ENCODE data around the gene MEDAG.

MEDAG gene

DNA sequence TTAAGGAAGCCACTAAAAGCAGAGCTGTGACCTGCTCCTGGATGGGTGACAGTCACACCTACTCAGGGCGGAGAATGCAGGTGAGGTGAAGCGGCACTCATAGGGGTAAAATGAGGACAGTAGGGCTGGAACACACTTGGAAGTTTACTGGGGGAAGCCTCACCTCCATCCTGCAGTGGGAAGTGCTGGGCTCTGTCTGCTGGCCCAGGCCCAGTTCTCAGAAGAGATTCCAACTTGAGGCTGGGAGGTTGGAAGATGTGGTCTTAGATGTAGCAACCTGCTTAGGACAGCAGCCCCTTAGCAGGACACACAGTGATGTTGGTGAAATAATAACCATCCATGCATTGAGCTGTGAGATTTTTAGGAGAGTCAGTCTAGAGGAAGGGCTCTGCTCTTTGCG is 4.6 kb downstream of the MEDAG start:
- no peak overlapping the region for H3K4me3 ChIP-seq (ENCODE audit: low read depth, low read length)
- TF ChIP-seq POLR2A (IDR thresholded peaks at IDR 0.05; ENCODE audit: extremely low read depth, insufficient read length) (no peak), MYC (IDR thresholded peaks at IDR 0.05; ENCODE audit: low read depth, low read length) (no peak)
- TF ChIP-seq, protein P1, sequence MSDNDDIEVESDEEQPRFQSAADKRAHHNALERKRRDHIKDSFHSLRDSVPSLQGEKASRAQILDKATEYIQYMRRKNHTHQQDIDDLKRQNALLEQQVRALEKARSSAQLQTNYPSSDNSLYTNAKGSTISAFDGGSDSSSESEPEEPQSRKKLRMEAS (IDR thresholded peaks at IDR 0.05; ENCODE audit: low read depth, low read length) = no peak
- TF ChIP-seq, protein P2, sequence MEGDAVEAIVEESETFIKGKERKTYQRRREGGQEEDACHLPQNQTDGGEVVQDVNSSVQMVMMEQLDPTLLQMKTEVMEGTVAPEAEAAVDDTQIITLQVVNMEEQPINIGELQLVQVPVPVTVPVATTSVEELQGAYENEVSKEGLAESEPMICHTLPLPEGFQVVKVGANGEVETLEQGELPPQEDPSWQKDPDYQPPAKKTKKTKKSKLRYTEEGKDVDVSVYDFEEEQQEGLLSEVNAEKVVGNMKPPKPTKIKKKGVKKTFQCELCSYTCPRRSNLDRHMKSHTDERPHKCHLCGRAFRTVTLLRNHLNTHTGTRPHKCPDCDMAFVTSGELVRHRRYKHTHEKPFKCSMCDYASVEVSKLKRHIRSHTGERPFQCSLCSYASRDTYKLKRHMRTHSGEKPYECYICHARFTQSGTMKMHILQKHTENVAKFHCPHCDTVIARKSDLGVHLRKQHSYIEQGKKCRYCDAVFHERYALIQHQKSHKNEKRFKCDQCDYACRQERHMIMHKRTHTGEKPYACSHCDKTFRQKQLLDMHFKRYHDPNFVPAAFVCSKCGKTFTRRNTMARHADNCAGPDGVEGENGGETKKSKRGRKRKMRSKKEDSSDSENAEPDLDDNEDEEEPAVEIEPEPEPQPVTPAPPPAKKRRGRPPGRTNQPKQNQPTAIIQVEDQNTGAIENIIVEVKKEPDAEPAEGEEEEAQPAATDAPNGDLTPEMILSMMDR (IDR thresholded peaks at IDR 0.05; ENCODE audit: low read depth, low read length) = no peak
- no peak for DNase-seq (ENCODE audit: low read depth)

DNA sequence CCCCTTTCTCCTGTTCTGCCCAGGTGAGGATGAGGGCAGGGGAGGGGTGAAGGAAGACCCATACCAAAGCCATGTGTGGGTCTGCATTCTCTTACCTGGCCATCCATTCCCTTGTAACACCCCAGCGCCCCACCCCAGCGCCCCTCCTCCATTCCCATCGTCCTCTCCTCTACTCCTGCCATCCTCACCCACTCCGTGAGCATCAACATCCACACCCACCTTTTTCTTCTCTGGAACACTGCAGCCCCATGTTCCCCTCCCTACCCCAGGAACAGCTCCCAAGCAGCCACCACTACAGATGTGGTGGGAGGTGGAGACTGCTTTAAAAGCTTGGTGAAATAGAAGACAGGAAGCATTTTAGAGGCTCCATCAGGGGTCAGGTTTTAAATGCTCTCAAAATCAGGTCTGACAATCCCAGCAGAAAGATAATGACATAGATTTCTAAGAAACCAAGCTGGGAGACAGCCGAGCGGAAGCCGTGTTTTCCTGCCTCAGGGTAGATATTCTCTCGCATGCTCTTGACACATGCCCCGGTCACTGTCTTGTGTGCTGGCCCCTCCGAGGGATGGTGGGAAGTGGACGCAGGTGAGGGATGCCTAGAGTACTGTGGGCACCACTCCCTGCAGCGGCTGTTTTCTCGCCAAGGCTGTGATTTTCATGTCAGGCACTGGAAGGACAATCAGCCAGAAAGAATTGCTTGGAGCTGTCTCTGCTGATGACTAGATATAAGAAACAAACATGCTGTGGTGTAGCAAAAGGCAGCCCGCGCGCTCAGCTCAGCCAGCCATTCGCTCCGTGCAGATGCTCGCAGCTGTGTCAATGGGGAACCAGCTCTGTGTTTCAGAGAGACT is 9.8 kb downstream of the MEDAG start:
- DNase-seq (ENCODE audit: low read depth) = no peak
- no peak overlapping the region for H3K4me3 ChIP-seq (ENCODE audit: low read depth, low read length)
- TF ChIP-seq POLR2A (IDR thresholded peaks at IDR 0.05; ENCODE audit: extremely low read depth, insufficient read length) (no peak), MYC (IDR thresholded peaks at IDR 0.05; ENCODE audit: low read depth, low read length) (no peak)
- TF ChIP-seq, protein P2 (IDR thresholded peaks at IDR 0.05; ENCODE audit: low read depth, low read length) = no peak
- TF ChIP-seq, protein P1 (IDR thresholded peaks at IDR 0.05; ENCODE audit: low read depth, low read length) = no peak

DNA sequence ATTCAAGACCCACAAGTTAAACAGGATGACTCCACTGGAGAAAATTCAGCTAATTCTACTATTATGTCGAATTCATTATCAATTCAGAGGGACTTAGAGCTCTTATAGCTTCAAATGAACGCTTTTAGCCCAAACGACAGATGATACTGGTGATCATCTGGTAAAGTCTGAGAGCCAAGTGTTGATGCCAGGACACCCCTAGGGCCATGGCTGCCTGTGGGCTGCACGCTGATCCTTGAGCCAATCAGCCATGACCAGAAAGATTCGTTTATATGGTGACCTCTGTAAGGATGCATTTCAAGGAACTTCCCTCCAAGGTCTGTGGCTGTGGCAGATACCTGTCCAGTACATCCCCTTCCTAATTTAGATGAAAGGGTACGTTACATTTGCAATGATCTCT is 10.9 kb downstream of the MEDAG start:
- H3K4me3 ChIP-seq (ENCODE audit: low read depth, low read length) = no peak overlapping the region
- TF ChIP-seq, protein P2 (IDR thresholded peaks at IDR 0.05; ENCODE audit: low read depth, low read length) = no peak
- TF ChIP-seq, protein P1 (IDR thresholded peaks at IDR 0.05; ENCODE audit: low read depth, low read length) = no peak
- TF ChIP-seq POLR2A (IDR thresholded peaks at IDR 0.05; ENCODE audit: extremely low read depth, insufficient read length) (no peak), MYC (IDR thresholded peaks at IDR 0.05; ENCODE audit: low read depth, low read length) (no peak)
- DNase-seq (ENCODE audit: low read depth) = no peak

DNA sequence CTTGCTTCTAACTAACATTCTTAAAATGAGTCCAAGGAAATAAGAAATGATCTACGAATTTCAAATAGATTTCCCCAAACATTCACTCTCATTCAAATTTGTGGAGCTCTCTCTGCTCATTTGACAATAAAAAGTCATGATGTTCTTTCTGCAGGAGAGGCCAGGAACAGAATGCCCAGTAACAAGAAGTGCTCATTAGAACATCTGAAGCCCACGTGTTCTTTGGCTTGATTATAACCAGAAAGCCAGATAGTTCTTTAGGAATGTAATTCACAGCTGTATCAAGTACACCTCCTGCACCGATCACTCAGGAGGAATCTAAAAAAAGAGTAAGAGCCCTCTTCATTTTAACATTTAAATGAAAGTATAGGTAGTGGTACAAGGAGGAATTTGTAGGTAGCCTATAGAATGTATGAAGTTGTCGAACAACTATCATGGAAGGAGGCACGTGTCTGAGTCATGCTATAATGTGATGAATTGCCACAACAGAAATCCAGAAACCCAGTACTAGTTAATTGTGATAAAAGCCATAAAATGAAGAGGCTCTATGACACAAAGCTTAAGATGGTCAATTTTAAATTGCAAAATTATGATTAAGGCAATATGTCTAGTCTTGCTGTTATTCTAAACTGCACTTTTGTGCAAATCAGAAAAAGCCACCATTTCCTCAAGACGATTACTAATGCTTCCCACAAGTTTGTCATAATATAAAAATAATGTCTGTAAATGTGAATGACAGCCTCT is 12.8 kb downstream of the MEDAG start:
- no peak overlapping the region for H3K4me3 ChIP-seq (ENCODE audit: low read depth, low read length)
- no peak for DNase-seq (ENCODE audit: low read depth)
- TF ChIP-seq, protein P2 (IDR thresholded peaks at IDR 0.05; ENCODE audit: low read depth, low read length) = no peak
- TF ChIP-seq POLR2A (IDR thresholded peaks at IDR 0.05; ENCODE audit: extremely low read depth, insufficient read length) = no peak
- TF ChIP-seq, protein P1 (IDR thresholded peaks at IDR 0.05; ENCODE audit: low read depth, low read length) = peak; percentile 25; the same call in 1 of the 2 replicates
- no peak for TF ChIP-seq MYC (IDR thresholded peaks at IDR 0.05; ENCODE audit: low read depth, low read length)

DNA sequence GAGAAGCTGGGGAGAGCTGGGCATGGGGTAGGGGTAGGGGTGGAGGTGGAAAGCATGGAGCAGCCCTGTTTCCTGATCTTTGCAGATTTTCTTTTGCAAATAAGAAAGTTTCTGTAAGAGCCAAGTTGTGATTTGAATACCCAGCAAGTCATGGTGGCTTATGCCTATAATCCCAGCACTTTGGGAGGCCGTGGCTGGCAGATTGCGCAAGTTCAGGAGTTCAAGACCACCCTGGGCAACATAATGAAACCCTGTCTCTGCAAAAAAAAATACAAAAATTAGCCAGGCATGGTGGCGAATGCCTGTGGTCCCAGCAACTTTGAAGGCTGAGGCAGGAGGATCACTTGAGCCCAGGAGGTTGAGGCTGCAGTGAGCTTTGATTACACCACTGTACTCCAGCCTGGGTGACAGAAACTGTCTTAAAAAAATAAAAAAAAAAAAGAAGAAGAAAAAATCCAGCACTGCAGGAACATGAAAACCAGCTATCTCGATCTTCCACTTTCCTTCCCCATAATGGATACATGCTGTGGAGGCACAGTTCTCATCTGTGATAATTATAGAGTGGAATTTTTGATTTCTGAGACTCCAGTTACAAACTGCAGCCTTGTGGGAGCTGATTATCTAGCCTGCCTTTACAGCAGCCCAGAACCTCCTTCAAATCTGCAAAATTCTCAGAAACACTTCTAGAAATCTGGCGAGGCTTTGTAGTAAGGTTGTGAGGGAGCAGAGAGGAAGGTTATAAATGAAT is 14.3 kb downstream of the MEDAG start:
- H3K4me3 ChIP-seq (ENCODE audit: low read depth, low read length) = no peak overlapping the region
- TF ChIP-seq MYC (IDR thresholded peaks at IDR 0.05; ENCODE audit: low read depth, low read length) = no peak
- TF ChIP-seq, protein P2 (IDR thresholded peaks at IDR 0.05; ENCODE audit: low read depth, low read length) = no peak
- TF ChIP-seq, protein P1 (IDR thresholded peaks at IDR 0.05; ENCODE audit: low read depth, low read length) = no peak
- no peak for TF ChIP-seq POLR2A (IDR thresholded peaks at IDR 0.05; ENCODE audit: extremely low read depth, insufficient read length)
- no peak for DNase-seq (ENCODE audit: low read depth)
